GM23338 (cell line): Measurements from ENCODE around the gene ALX3. TPM values are rescaled to one million over a fixed set of nuclear protein-coding genes. Genes with fewer than 3 reads are reported as not detected.

Experiments
- ATAC-seq: fragments of 200-7000 bp; cut with Tn5 transposase; 3 replicates; pipeline ENCODE4 v1.9.1; 2020
- DNase-seq: peaks from one replicate; pipeline ENCODE4 v3.0.0-alpha.2; 2015; ENCODE audit warnings: low spot score
- H2AFZ ChIP-seq: fragments of 200-600 bp; sonication (generic); 2 replicates; pipeline ENCODE4 v1.8.0; 2016; ENCODE audit warnings: antibody characterized with exemption, mild to moderate bottlenecking, moderate library complexity
- H3F3A ChIP-seq: fragments of 200-600 bp; sonication (generic); replicated peaks from 2 replicates; pipeline ENCODE4 v1.8.0; 2017; ENCODE audit warnings: antibody characterized with exemption, mixed run types, low read depth
- H3K27ac ChIP-seq: fragments of 200-600 bp; sonication (generic); 2 replicates; pipeline ENCODE4 v1.6.1; 2016; ENCODE audit warnings: low read depth
- H3K27me3 ChIP-seq: fragments of 200-600 bp; sonication (generic); 2 replicates; pipeline ENCODE4 v1.8.0; 2016; ENCODE audit warnings: mild to moderate bottlenecking, mixed run types, moderate library complexity; ENCODE audit not compliant: insufficient read depth
- H3K36me3 ChIP-seq: fragments of 200-600 bp; sonication (generic); 2 replicates; pipeline ENCODE4 v1.8.0; 2016; ENCODE audit warnings: mild to moderate bottlenecking; ENCODE audit not compliant: insufficient read depth
- H3K4me1 ChIP-seq: fragments of 200-600 bp; sonication (generic); 2 replicates; pipeline ENCODE4 v1.8.0; 2016; ENCODE audit warnings: mild to moderate bottlenecking, moderate library complexity; ENCODE audit not compliant: insufficient read depth
- H3K4me2 ChIP-seq: fragments of 200-600 bp; sonication (generic); 2 replicates; pipeline ENCODE4 v1.7.1; 2017; ENCODE audit warnings: mixed run types
- H3K4me3 ChIP-seq: fragments of 200-600 bp; sonication (generic); 2 replicates; pipeline ENCODE4 v1.6.1; 2016; ENCODE audit warnings: mixed run types
- H3K79me2 ChIP-seq: fragments of 200-600 bp; sonication (generic); replicated peaks from 2 replicates; pipeline ENCODE4 v1.8.0; 2017; ENCODE audit warnings: mild to moderate bottlenecking; ENCODE audit not compliant: insufficient read depth
- H3K9me2 ChIP-seq: fragments of 200-600 bp; sonication (generic); 2 replicates; pipeline ENCODE4 v1.8.0; 2017; ENCODE audit not compliant: insufficient read depth
- H4K20me1 ChIP-seq: fragments of 200-600 bp; sonication (generic); replicated peaks from 2 replicates; pipeline ENCODE4 v1.8.0; 2017; ENCODE audit warnings: mild to moderate bottlenecking; ENCODE audit not compliant: insufficient read depth
- H3K27ac Mint-ChIP-seq: 2 replicates; pipeline ENCODE4 v1.8.0; 2020; ENCODE audit warnings: inconsistent platforms, mild to moderate bottlenecking, moderate library complexity, mixed read lengths
- H3K27me3 Mint-ChIP-seq: 3 replicates; pipeline ENCODE4 v1.8.0; 2022; ENCODE audit warnings: low read depth, mild to moderate bottlenecking, moderate library complexity, mixed read lengths, inconsistent platforms; ENCODE audit not compliant: insufficient read depth, poor library complexity
- H3K36me3 Mint-ChIP-seq: 3 replicates; pipeline ENCODE4 v1.8.0; 2021; ENCODE audit warnings: low read depth, mild to moderate bottlenecking, inconsistent platforms, moderate library complexity, mixed read lengths
- H3K4me1 Mint-ChIP-seq: 3 replicates; pipeline ENCODE4 v1.8.0; 2020; ENCODE audit warnings: mild to moderate bottlenecking, inconsistent platforms, mixed read lengths
- H3K4me3 Mint-ChIP-seq: 3 replicates; pipeline ENCODE4 v1.8.0; 2021; ENCODE audit warnings: moderate library complexity, mild to moderate bottlenecking, inconsistent platforms, mixed read lengths
- H3K9me3 Mint-ChIP-seq: 3 replicates; pipeline ENCODE4 v1.8.0; 2020; ENCODE audit warnings: moderate library complexity, mild to moderate bottlenecking, inconsistent platforms, mixed read lengths
- CREB1 ChIP-seq: fragments of 250-450 bp; sonication (Bioruptor Pico); IDR thresholded peaks from 2 replicates; pipeline ENCODE4 v1.5.0; 2020; ENCODE audit warnings: low read depth, mild to moderate bottlenecking, moderate library complexity
- ETS1 ChIP-seq: IDR thresholded peaks from 2 replicates; pipeline ENCODE4 v1.6.1; 2016; ENCODE audit warnings: antibody characterized with exemption
- EZH2 ChIP-seq: fragments of 200-600 bp; sonication (generic); IDR thresholded peaks from one replicate; pipeline ENCODE4 v1.8.0; 2017; ENCODE audit warnings: antibody characterized with exemption, mild to moderate bottlenecking, low read depth; ENCODE audit not compliant: unreplicated experiment
- EZH2phosphoT487 ChIP-seq: fragments of 200-600 bp; sonication (generic); IDR thresholded peaks from one replicate; pipeline ENCODE4 v1.8.1; 2018; ENCODE audit warnings: antibody characterized with exemption; ENCODE audit not compliant: unreplicated experiment
- JUNB ChIP-seq: IDR thresholded peaks from one replicate; pipeline ENCODE4 v1.6.1; 2016; ENCODE audit warnings: antibody characterized with exemption; ENCODE audit not compliant: unreplicated experiment
- NANOG ChIP-seq: IDR thresholded peaks from 2 replicates; pipeline ENCODE4 v1.6.1; 2016; ENCODE audit warnings: antibody characterized with exemption, borderline replicate concordance
- POLR2AphosphoS5 ChIP-seq: IDR thresholded peaks from 2 replicates; pipeline ENCODE4 v1.6.1; 2016; ENCODE audit warnings: antibody characterized with exemption, low read depth
- STAT1 ChIP-seq: IDR thresholded peaks from one replicate; pipeline ENCODE4 v1.6.1; 2016; ENCODE audit warnings: antibody characterized with exemption; ENCODE audit not compliant: unreplicated experiment
- ZNF114 ChIP-seq: fragments of 250-450 bp; sonication (Bioruptor Pico); IDR thresholded peaks from 2 replicates; pipeline ENCODE4 v1.5.0; 2020; ENCODE audit warnings: mild to moderate bottlenecking, moderate library complexity
- ZNF331 ChIP-seq: fragments of 250-450 bp; sonication (Bioruptor Pico); IDR thresholded peaks from 2 replicates; pipeline ENCODE4 v1.5.0; 2020; ENCODE audit warnings: low read depth, mild to moderate bottlenecking, moderate library complexity
- polyA plus RNA-seq: library from polyadenylated mRNA; unstranded; fragments of >200 nt; fragmentation: Nextera tagmentation; extraction: Ambion mirVana; gene quantifications from 2 replicates; pipeline ENCODE4 v1.2.1, GENCODE V29; 2016
- total RNA-seq: library from RNA; depleted of rRNA; stranded (reverse); fragments of >200 nt; shearing (Covaris generic); gene quantifications from 2 replicates; pipeline ENCODE4 v1.2.3, GENCODE V29; 2014
- TF ChIP-seq, protein P1 (sequence below): IDR thresholded peaks from one replicate; pipeline ENCODE4 v1.6.1; 2018; ENCODE audit warnings: antibody characterized with exemption; ENCODE audit not compliant: unreplicated experiment
- TF ChIP-seq, protein P2 (sequence below), 2 experiments: fragments of 200-600 bp in 1 of 2; sonication (generic) in 1 of 2; conservative IDR thresholded peaks; 2 replicates each; pipeline versions ENCODE4 v1.5.1 to v1.6.1; 2016 to 2017; ENCODE audit warnings: antibody characterized with exemption in 2 of 2, low read depth in 2 of 2, mild to moderate bottlenecking in 2 of 2, moderate library complexity in 1 of 2

The ALX3 gene
- total and polyA plus RNA-seq, 2 experiments from 2014 or later: not detected

GRCh38 chr1:110113551-110113950 lies 43.1 kb upstream of the ALX3 start (continued):
- TF ChIP-seq ETS1 (no peak), JUNB (no peak), ZNF114 (no peak), EZH2 (no peak), CREB1 (no peak), STAT1 (no peak)
- TF ChIP-seq, protein P1, sequence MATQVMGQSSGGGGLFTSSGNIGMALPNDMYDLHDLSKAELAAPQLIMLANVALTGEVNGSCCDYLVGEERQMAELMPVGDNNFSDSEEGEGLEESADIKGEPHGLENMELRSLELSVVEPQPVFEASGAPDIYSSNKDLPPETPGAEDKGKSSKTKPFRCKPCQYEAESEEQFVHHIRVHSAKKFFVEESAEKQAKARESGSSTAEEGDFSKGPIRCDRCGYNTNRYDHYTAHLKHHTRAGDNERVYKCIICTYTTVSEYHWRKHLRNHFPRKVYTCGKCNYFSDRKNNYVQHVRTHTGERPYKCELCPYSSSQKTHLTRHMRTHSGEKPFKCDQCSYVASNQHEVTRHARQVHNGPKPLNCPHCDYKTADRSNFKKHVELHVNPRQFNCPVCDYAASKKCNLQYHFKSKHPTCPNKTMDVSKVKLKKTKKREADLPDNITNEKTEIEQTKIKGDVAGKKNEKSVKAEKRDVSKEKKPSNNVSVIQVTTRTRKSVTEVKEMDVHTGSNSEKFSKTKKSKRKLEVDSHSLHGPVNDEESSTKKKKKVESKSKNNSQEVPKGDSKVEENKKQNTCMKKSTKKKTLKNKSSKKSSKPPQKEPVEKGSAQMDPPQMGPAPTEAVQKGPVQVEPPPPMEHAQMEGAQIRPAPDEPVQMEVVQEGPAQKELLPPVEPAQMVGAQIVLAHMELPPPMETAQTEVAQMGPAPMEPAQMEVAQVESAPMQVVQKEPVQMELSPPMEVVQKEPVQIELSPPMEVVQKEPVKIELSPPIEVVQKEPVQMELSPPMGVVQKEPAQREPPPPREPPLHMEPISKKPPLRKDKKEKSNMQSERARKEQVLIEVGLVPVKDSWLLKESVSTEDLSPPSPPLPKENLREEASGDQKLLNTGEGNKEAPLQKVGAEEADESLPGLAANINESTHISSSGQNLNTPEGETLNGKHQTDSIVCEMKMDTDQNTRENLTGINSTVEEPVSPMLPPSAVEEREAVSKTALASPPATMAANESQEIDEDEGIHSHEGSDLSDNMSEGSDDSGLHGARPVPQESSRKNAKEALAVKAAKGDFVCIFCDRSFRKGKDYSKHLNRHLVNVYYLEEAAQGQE: no peak

DNA sequence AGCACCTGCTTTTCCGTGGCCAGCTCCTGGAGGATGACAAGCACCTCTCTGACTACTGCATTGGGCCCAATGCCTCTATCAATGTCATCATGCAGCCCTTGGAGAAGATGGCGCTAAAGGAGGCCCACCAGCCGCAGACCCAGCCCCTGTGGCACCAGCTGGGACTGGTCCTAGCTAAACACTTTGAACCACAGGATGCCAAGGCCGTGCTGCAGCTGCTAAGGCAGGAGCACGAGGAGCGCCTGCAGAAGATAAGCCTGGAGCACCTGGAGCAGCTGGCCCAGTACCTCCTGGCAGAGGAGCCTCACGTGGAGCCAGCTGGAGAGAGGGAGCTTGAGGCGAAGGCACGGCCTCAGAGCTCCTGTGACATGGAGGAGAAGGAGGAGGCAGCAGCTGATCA lies 42.2 kb upstream of the ALX3 start:
- peaks cover 18% of the 10 kb centered on the region for H3K27me3 Mint-ChIP-seq
- H3F3A ChIP-seq: no peaks in the 10 kb centered on the region
- H3K9me3 Mint-ChIP-seq: no peaks in the 10 kb centered on the region
- H3K79me2 ChIP-seq: no peaks in the 10 kb centered on the region
- H3K4me2 ChIP-seq: no peak overlapping the region
- H3K4me1 Mint-ChIP-seq: no peaks in the 10 kb centered on the region; the same call in 2 of the 3 replicates
- no peaks in the 10 kb centered on the region; the same call in 1 of the 2 replicates for H3K4me1 ChIP-seq
- no peaks in the 10 kb centered on the region for H3K9me2 ChIP-seq
- no peak for DNase-seq
- no peak overlapping the region for H3K27ac ChIP-seq
- no peak for ATAC-seq
- no peaks in the 10 kb centered on the region for H4K20me1 ChIP-seq
- H3K4me3 ChIP-seq: no peak overlapping the region
- H3K4me3 Mint-ChIP-seq: no peak overlapping the region
- no peak overlapping the region for H3K27ac Mint-ChIP-seq
- H3K36me3 ChIP-seq: no peaks in the 10 kb centered on the region
- H3K36me3 Mint-ChIP-seq: no peaks in the 10 kb centered on the region
- no peak overlapping the region; the same call in 1 of the 2 replicates for H2AFZ ChIP-seq
- no peaks in the 10 kb centered on the region for H3K27me3 ChIP-seq
- TF ChIP-seq ETS1 (no peak), POLR2AphosphoS5 (no peak), ZNF114 (no peak), ZNF331 (no peak), CREB1 (no peak), NANOG (no peak), EZH2phosphoT487 (no peak), STAT1 (no peak), JUNB (no peak)
- TF ChIP-seq, protein P2, sequence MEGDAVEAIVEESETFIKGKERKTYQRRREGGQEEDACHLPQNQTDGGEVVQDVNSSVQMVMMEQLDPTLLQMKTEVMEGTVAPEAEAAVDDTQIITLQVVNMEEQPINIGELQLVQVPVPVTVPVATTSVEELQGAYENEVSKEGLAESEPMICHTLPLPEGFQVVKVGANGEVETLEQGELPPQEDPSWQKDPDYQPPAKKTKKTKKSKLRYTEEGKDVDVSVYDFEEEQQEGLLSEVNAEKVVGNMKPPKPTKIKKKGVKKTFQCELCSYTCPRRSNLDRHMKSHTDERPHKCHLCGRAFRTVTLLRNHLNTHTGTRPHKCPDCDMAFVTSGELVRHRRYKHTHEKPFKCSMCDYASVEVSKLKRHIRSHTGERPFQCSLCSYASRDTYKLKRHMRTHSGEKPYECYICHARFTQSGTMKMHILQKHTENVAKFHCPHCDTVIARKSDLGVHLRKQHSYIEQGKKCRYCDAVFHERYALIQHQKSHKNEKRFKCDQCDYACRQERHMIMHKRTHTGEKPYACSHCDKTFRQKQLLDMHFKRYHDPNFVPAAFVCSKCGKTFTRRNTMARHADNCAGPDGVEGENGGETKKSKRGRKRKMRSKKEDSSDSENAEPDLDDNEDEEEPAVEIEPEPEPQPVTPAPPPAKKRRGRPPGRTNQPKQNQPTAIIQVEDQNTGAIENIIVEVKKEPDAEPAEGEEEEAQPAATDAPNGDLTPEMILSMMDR (conservative IDR thresholded peaks at IDR 0.05; ENCODE audit: low read depth in 2 of 2): no peak
- TF ChIP-seq, protein P1: no peak
